ENCODE data around the gene VPREB3. TPM values are rescaled to one million over a fixed set of nuclear protein-coding genes. Genes with fewer than 3 reads are reported as not detected.
A peak's percentile ranks its signal among the peaks of the same experiment; 100 is the strongest.

The VPREB3 gene
- total and polyA plus RNA-seq, 8 donors: 1.1 to 8.7 (median 7.8) TPM; not detected in 5

DNA sequence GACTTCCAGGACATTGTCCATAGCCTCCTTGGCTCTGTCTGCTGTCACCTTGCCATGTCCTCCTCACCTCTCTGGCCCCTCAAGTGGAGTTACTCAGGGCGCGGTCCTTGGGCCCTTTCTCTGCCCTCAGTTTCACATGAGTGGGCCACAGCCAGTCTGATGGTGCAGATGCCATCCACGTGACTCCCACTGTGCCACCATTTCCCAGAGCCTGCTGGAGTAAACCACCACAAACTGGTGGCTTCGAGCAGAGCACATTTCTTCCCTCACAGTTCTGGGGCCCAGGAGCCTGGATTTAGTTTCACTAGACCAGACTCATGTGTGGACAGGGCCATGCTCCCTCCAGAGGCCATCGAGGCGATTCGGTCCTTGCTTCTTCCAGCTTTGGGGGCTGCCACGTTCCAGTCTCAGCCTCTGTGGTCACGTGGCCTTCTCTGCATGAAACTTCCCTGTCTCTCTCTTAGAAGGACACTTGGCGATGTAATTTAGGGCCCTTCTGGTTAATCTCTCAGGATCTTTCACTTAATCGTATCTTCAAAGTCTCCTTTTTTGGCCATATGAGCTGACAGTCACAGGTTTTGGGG lies 47.1 kb upstream of the VPREB3 start:
- H3K4me1 ChIP-seq: no peaks in the 10 kb centered on the region
- WGBS, 5 donors: 90 to 94% (median 91%) methylated on average over 10 to 11 of the region's 11 CpGs
- TF ChIP-seq POLR2AphosphoS5 (IDR thresholded peaks at IDR 0.05) (no peak), CTCF (IDR thresholded peaks at IDR 0.05) (no peak), POLR2A (IDR thresholded peaks at IDR 0.05) (no peak), EP300 (IDR thresholded peaks at IDR 0.05) (no peak)
- H3K36me3 ChIP-seq: peaks cover 72 to 99% (median 94%) of the 10 kb centered on the region in 4 donors
- no peaks in the 10 kb centered on the region for H3K27me3 ChIP-seq
- H3K4me3 ChIP-seq: no peak overlapping the region
- DNase-seq: peak in 1 of 2 donors; percentile 0
- intact Hi-C loops (cut with DNase I; ENCODE audit: low total_unique reads): no loop called here
- no peaks in the 10 kb centered on the region for H3K9me3 ChIP-seq
- no peak overlapping the region for H3K27ac ChIP-seq

- WGBS, 5 donors: 91 to 96% (median 92%) methylated on average over 14 to 18 of the region's 18 CpGs
- no peak for DNase-seq
- Histone ChIP-seq H3K27me3 (no peaks in the 10 kb centered on the region), H3K4me3 (no peak overlapping the region), H3K36me3 (peaks cover 77 to 99% (median 94%) of the 10 kb centered on the region in 4 donors), H3K9me3 (no peaks in the 10 kb centered on the region), H3K27ac (no peak overlapping the region), H3K4me1 (no peaks in the 10 kb centered on the region)
- TF ChIP-seq CTCF (IDR thresholded peaks at IDR 0.05) (no peak), POLR2AphosphoS5 (IDR thresholded peaks at IDR 0.05) (no peak), POLR2A (IDR thresholded peaks at IDR 0.05) (no peak), EP300 (IDR thresholded peaks at IDR 0.05) (no peak)
- intact Hi-C loops (cut with DNase I; ENCODE audit: low total_unique reads): no loop called here
Measured at GRCh38 chr22:23800297-23801237, 46.3 kb upstream of the VPREB3 start.

DNA sequence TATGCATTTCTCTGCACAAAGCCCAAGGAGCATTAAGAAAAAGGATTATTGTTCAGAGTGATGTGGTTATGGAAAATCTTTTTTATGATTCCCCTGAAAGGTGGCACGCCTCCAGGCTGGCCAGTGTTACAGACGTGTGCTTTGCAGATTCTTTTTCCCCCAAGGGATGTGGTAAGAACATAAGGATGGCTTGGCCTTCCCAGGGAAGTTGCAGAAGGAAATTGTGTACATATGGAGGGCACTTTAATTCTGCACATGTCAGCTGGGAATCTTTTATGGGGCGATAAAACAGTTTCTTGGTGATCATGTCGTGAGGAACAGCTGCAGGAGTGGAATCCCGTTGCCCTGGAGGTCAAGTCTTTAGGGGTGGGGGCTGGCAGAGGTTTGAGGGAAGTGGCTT lies 42.2 kb upstream of the VPREB3 start:
- H3K4me3 ChIP-seq: no peak overlapping the region
- H3K27me3 ChIP-seq: no peaks in the 10 kb centered on the region
- no peak for DNase-seq
- peaks cover 79 to 99% (median 94%) of the 10 kb centered on the region in 4 donors for H3K36me3 ChIP-seq
- 72 to 87% (median 80%) methylated on average over 5 of the region's 5 CpGs for WGBS, 5 donors
- H3K4me1 ChIP-seq: peaks cover 3 to 9% (median 6%) of the 10 kb centered on the region in 4 donors
- intact Hi-C loops (cut with DNase I; ENCODE audit: low total_unique reads): no loop called here
- no peak for TF ChIP-seq EP300 (IDR thresholded peaks at IDR 0.05)
- TF ChIP-seq POLR2AphosphoS5 (IDR thresholded peaks at IDR 0.05): no peak
- no peak for TF ChIP-seq POLR2A (IDR thresholded peaks at IDR 0.05)
- no peak for TF ChIP-seq CTCF (IDR thresholded peaks at IDR 0.05)
- H3K27ac ChIP-seq: no peak overlapping the region
- no peaks in the 10 kb centered on the region for H3K9me3 ChIP-seq

DNA sequence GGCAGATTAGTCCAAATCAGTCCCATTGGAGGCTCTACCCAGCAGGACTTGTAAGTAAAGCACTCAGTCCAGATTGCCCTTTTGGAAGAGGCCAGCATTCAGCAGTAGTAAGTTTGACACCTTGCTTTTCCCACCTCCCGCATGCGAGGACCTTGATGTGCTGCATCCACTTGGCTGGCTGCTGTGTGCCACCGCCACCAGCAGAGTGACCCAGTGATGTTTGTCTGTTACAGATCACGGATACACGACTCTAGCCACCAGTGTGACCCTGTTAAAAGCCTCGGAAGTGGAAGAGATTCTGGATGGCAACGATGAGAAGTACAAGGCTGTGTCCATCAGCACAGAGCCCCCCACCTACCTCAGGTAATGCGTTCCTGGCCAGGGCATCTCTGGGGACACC lies 39.1 kb upstream of the VPREB3 start:
- Histone ChIP-seq H3K9me3 (no peaks in the 10 kb centered on the region), H3K36me3 (peaks cover 60 to 69% (median 66%) of the 10 kb centered on the region in 4 donors), H3K27me3 (no peaks in the 10 kb centered on the region), H3K4me3 (no peak overlapping the region), H3K27ac (no peak overlapping the region), H3K4me1 (peaks cover 13 to 40% (median 35%) of the 10 kb centered on the region in 4 donors)
- no peak for TF ChIP-seq CTCF (IDR thresholded peaks at IDR 0.05)
- TF ChIP-seq POLR2AphosphoS5 (IDR thresholded peaks at IDR 0.05): no peak
- TF ChIP-seq EP300 (IDR thresholded peaks at IDR 0.05): no peak
- TF ChIP-seq POLR2A (IDR thresholded peaks at IDR 0.05): no peak
- 76 to 90% (median 82%) methylated on average over 8 of the region's 8 CpGs for WGBS, 5 donors
- DNase-seq: no peak
- intact Hi-C loops (cut with DNase I; ENCODE audit: low total_unique reads): no loop called here

Data from stomach (tissue), 9 donors.